Peyer's patch (tissue), 4 donors: ENCODE measurements around the gene PCNX2. TPM values are rescaled to one million over a fixed set of nuclear protein-coding genes. Genes with fewer than 3 reads are reported as not detected.

ENCODE experiments used
- DNase-seq, 3 donors: peaks; one replicate each; pipeline ENCODE4 v3.0.0-alpha.2; 2017 to 2019
- H3K27ac ChIP-seq, 4 donors: fragments of 200-600 bp; sonication (generic); one replicate each; pipeline ENCODE4 v1.5.1; 2016 to 2019
- H3K27me3 ChIP-seq, 2 donors: fragments of 200-600 bp; sonication (generic); one replicate each; pipeline ENCODE4 v1.5.1; 2019
- H3K36me3 ChIP-seq, 3 donors: fragments of 200-600 bp; sonication (generic); one replicate each; pipeline ENCODE4 v1.5.1; 2016 to 2019
- H3K4me1 ChIP-seq, 4 donors: fragments of 200-600 bp; sonication (generic); one replicate each; pipeline ENCODE4 v1.5.1; 2016 to 2019
- H3K4me3 ChIP-seq, 4 donors: fragments of 200-600 bp; sonication (generic); 1 replicate in 3 of 4; 2 replicates in 1 of 4; pipeline ENCODE4 v1.5.1; 2016 to 2019; ENCODE audit warnings: mild to moderate bottlenecking in 1 of 4
- H3K9me3 ChIP-seq, 4 donors: fragments of 200-600 bp; sonication (generic); one replicate each; pipeline ENCODE4 v1.5.1; 2016 to 2019; ENCODE audit warnings: mild to moderate bottlenecking in 1 of 4
- CTCF ChIP-seq, 6 experiments: fragments of 450-650 bp in 4 of 6; fragments of 200-600 bp in 2 of 6; sonication (generic) in 1 of 6; IDR thresholded peaks; one replicate each; pipeline ENCODE4 v1.5.1; 2017 to 2019; ENCODE audit warnings: antibody characterized with exemption in 6 of 6, mild to moderate bottlenecking in 3 of 6, moderate library complexity in 1 of 6
- POLR2A ChIP-seq, 2 donors: fragments of 450-650 bp; IDR thresholded peaks; one replicate each; pipeline ENCODE4 v1.5.1; 2017; ENCODE audit warnings: antibody characterized with exemption in 2 of 2, mild to moderate bottlenecking in 2 of 2, moderate library complexity in 2 of 2
- total RNA-seq, 4 donors: library from RNA; depleted of rRNA; stranded (reverse); fragments of >200 nt; gene quantifications; one replicate each; pipeline ENCODE4 v1.1.0, GENCODE V29; 2016

Gene PCNX2
- total RNA-seq, 4 donors from 2014 or later = 6.3 to 79.2 (median 18.9) TPM

GRCh38 chr1:233040494-233040893 lies 255.0 kb downstream of the PCNX2 start:
- Histone ChIP-seq H3K27me3 (no peaks in the 10 kb centered on the region), H3K27ac (no peak overlapping the region), H3K9me3 (no peaks in the 10 kb centered on the region), H3K36me3 (no peaks in the 10 kb centered on the region), H3K4me1 (no peaks in the 10 kb centered on the region), H3K4me3 (no peak overlapping the region)
- no peak for TF ChIP-seq POLR2A (IDR thresholded peaks at IDR 0.05)
- no peak for TF ChIP-seq CTCF (IDR thresholded peaks at IDR 0.05)
- no peak for DNase-seq

- H3K9me3 ChIP-seq = no peaks in the 10 kb centered on the region
- H3K4me3 ChIP-seq = no peak overlapping the region
- H3K36me3 ChIP-seq = no peaks in the 10 kb centered on the region
- no peak for DNase-seq
- no peaks in the 10 kb centered on the region for H3K4me1 ChIP-seq
- H3K27ac ChIP-seq = no peak overlapping the region
- TF ChIP-seq CTCF (IDR thresholded peaks at IDR 0.05) (no peak), POLR2A (IDR thresholded peaks at IDR 0.05) (no peak)
- no peaks in the 10 kb centered on the region for H3K27me3 ChIP-seq
These were observed 256.9 kb downstream of the PCNX2 start for GRCh38 chr1:233038581-233038980.

GRCh38 chr1:233037843-233038242 lies 257.7 kb downstream of the PCNX2 start:
- DNase-seq = no peak
- no peak for TF ChIP-seq POLR2A (IDR thresholded peaks at IDR 0.05)
- no peak for TF ChIP-seq CTCF (IDR thresholded peaks at IDR 0.05)

GRCh38 chr1:233034836-233035235 lies 260.7 kb downstream of the PCNX2 start:
- no peaks in the 10 kb centered on the region for H3K9me3 ChIP-seq
- H3K4me1 ChIP-seq = no peaks in the 10 kb centered on the region
- no peak overlapping the region for H3K27ac ChIP-seq
- no peaks in the 10 kb centered on the region for H3K27me3 ChIP-seq
- no peaks in the 10 kb centered on the region for H3K36me3 ChIP-seq
- DNase-seq = no peak
- TF ChIP-seq CTCF (IDR thresholded peaks at IDR 0.05) = no peak
- TF ChIP-seq POLR2A (IDR thresholded peaks at IDR 0.05) = no peak
- no peak overlapping the region for H3K4me3 ChIP-seq

More at GRCh38 chr1:233037843-233038242, 257.7 kb downstream of the PCNX2 start:
- no peaks in the 10 kb centered on the region for H3K36me3 ChIP-seq
- H3K4me1 ChIP-seq = no peaks in the 10 kb centered on the region
- no peak overlapping the region for H3K4me3 ChIP-seq
- no peaks in the 10 kb centered on the region for H3K27me3 ChIP-seq
- no peaks in the 10 kb centered on the region for H3K9me3 ChIP-seq
- no peak overlapping the region for H3K27ac ChIP-seq

- H3K36me3 ChIP-seq = no peaks in the 10 kb centered on the region
- H3K27ac ChIP-seq = no peak overlapping the region
- H3K4me1 ChIP-seq = no peaks in the 10 kb centered on the region
- DNase-seq = no peak
- H3K4me3 ChIP-seq = no peak overlapping the region
- TF ChIP-seq CTCF (IDR thresholded peaks at IDR 0.05) = no peak
- no peak for TF ChIP-seq POLR2A (IDR thresholded peaks at IDR 0.05)
- H3K27me3 ChIP-seq = no peaks in the 10 kb centered on the region
- H3K9me3 ChIP-seq = no peaks in the 10 kb centered on the region
These were observed 262.2 kb downstream of the PCNX2 start for GRCh38 chr1:233033361-233033760.

GRCh38 chr1:233032916-233033315 lies 262.6 kb downstream of the PCNX2 start:
- TF ChIP-seq POLR2A (IDR thresholded peaks at IDR 0.05) (no peak), CTCF (IDR thresholded peaks at IDR 0.05) (no peak)
- no peaks in the 10 kb centered on the region for H3K27me3 ChIP-seq
- no peak overlapping the region for H3K4me3 ChIP-seq
- H3K4me1 ChIP-seq = no peaks in the 10 kb centered on the region
- no peaks in the 10 kb centered on the region for H3K9me3 ChIP-seq
- no peaks in the 10 kb centered on the region for H3K36me3 ChIP-seq
- no peak for DNase-seq
- no peak overlapping the region for H3K27ac ChIP-seq
